ENCODE data around the gene FEM1B.

FEM1B gene

GRCh38 chr15:68275165-68275746, 2.3 kb upstream of the FEM1B start:
- Histone ChIP-seq H3K36me3 (ENCODE audit: insufficient read depth, low read length) (no peaks in the 10 kb centered on the region), H3K79me2 (ENCODE audit: control insufficient read depth, insufficient read depth, low read length, unreplicated experiment) (peaks cover 29% of the 10 kb centered on the region), H3K27ac (ENCODE audit: low read depth, low read length) (no peak overlapping the region), H3K27me3 (ENCODE audit: insufficient read depth, low read length) (no peaks in the 10 kb centered on the region), H2AFZ (ENCODE audit: low read length, unreplicated experiment) (no peak overlapping the region), H3K4me1 (ENCODE audit: control insufficient read depth, insufficient read depth, low read length, unreplicated experiment) (peaks cover 49% of the 10 kb centered on the region), H3K4me3 (ENCODE audit: low read depth, low read length) (no peak overlapping the region)

- Histone ChIP-seq H3K27ac (ENCODE audit: low read depth, low read length) (peak overlapping the region; percentile 96), H3K4me1 (ENCODE audit: control insufficient read depth, insufficient read depth, low read length, unreplicated experiment) (peaks cover 52% of the 10 kb centered on the region), H3K79me2 (ENCODE audit: control insufficient read depth, insufficient read depth, low read length, unreplicated experiment) (peaks cover 43% of the 10 kb centered on the region), H3K36me3 (ENCODE audit: insufficient read depth, low read length) (no peaks in the 10 kb centered on the region), H3K27me3 (ENCODE audit: insufficient read depth, low read length) (no peaks in the 10 kb centered on the region), H2AFZ (ENCODE audit: low read length, unreplicated experiment) (peak overlapping the region; percentile 83), H3K4me3 (ENCODE audit: low read depth, low read length) (peak overlapping the region; percentile 98)
Observed at GRCh38 chr15:68276668-68277067, 877 bp upstream of the FEM1B start.

- Histone ChIP-seq H3K27ac (ENCODE audit: low read depth, low read length) (peak overlapping the region; percentile 96), H2AFZ (ENCODE audit: low read length, unreplicated experiment) (peak overlapping the region; percentile 83), H3K27me3 (ENCODE audit: insufficient read depth, low read length) (no peaks in the 10 kb centered on the region), H3K79me2 (ENCODE audit: control insufficient read depth, insufficient read depth, low read length, unreplicated experiment) (peaks cover 48% of the 10 kb centered on the region), H3K36me3 (ENCODE audit: insufficient read depth, low read length) (no peaks in the 10 kb centered on the region), H3K4me1 (ENCODE audit: control insufficient read depth, insufficient read depth, low read length, unreplicated experiment) (peaks cover 52% of the 10 kb centered on the region), H3K4me3 (ENCODE audit: low read depth, low read length) (peak overlapping the region; percentile 98)
Observed at GRCh38 chr15:68277131-68277602, 378 bp upstream of the FEM1B start.

GRCh38 chr15:68278345-68278594, 725 bp downstream of the FEM1B start:
- Histone ChIP-seq H3K4me3 (ENCODE audit: low read depth, low read length) (peak overlapping the region; percentile 98), H3K4me1 (ENCODE audit: control insufficient read depth, insufficient read depth, low read length, unreplicated experiment) (peaks cover 43% of the 10 kb centered on the region), H2AFZ (ENCODE audit: low read length, unreplicated experiment) (peak overlapping the region; percentile 67), H3K27ac (ENCODE audit: low read depth, low read length) (peak overlapping the region; percentile 96), H3K27me3 (ENCODE audit: insufficient read depth, low read length) (no peaks in the 10 kb centered on the region), H3K79me2 (ENCODE audit: control insufficient read depth, insufficient read depth, low read length, unreplicated experiment) (peaks cover 59% of the 10 kb centered on the region), H3K36me3 (ENCODE audit: insufficient read depth, low read length) (no peaks in the 10 kb centered on the region)

GRCh38 chr15:68278595-68279405, 1.3 kb downstream of the FEM1B start:
- peak overlapping the region; percentile 3 for H2AFZ ChIP-seq (ENCODE audit: low read length, unreplicated experiment)
- no peaks in the 10 kb centered on the region for H3K27me3 ChIP-seq (ENCODE audit: insufficient read depth, low read length)
- no peaks in the 10 kb centered on the region for H3K36me3 ChIP-seq (ENCODE audit: insufficient read depth, low read length)
- peaks cover 64% of the 10 kb centered on the region for H3K79me2 ChIP-seq (ENCODE audit: control insufficient read depth, insufficient read depth, low read length, unreplicated experiment)
- H3K27ac ChIP-seq (ENCODE audit: low read depth, low read length), result peak overlapping the region; percentile 96
- H3K4me1 ChIP-seq (ENCODE audit: control insufficient read depth, insufficient read depth, low read length, unreplicated experiment), result peaks cover 38% of the 10 kb centered on the region
- peak overlapping the region; percentile 98 for H3K4me3 ChIP-seq (ENCODE audit: low read depth, low read length)

- peak overlapping the region; percentile 98 for H3K4me3 ChIP-seq (ENCODE audit: low read depth, low read length)
- H3K79me2 ChIP-seq (ENCODE audit: control insufficient read depth, insufficient read depth, low read length, unreplicated experiment), result peaks cover 76% of the 10 kb centered on the region
- H2AFZ ChIP-seq (ENCODE audit: low read length, unreplicated experiment), result no peak overlapping the region
- peak overlapping the region; percentile 96 for H3K27ac ChIP-seq (ENCODE audit: low read depth, low read length)
- peaks cover 10% of the 10 kb centered on the region for H3K36me3 ChIP-seq (ENCODE audit: insufficient read depth, low read length)
- no peaks in the 10 kb centered on the region for H3K27me3 ChIP-seq (ENCODE audit: insufficient read depth, low read length)
- peaks cover 37% of the 10 kb centered on the region for H3K4me1 ChIP-seq (ENCODE audit: control insufficient read depth, insufficient read depth, low read length, unreplicated experiment)
Observed at GRCh38 chr15:68279779-68280753, 2.5 kb downstream of the FEM1B start.

- peaks cover 42% of the 10 kb centered on the region for H3K4me1 ChIP-seq (ENCODE audit: control insufficient read depth, insufficient read depth, low read length, unreplicated experiment)
- peaks cover 83% of the 10 kb centered on the region for H3K79me2 ChIP-seq (ENCODE audit: control insufficient read depth, insufficient read depth, low read length, unreplicated experiment)
- peaks cover 19% of the 10 kb centered on the region for H3K36me3 ChIP-seq (ENCODE audit: insufficient read depth, low read length)
- H2AFZ ChIP-seq (ENCODE audit: low read length, unreplicated experiment), result no peak overlapping the region
- H3K27me3 ChIP-seq (ENCODE audit: insufficient read depth, low read length), result no peaks in the 10 kb centered on the region
- no peak overlapping the region; the same call in 1 of the 2 replicates for H3K27ac ChIP-seq (ENCODE audit: low read depth, low read length)
- peak overlapping the region; percentile 98 for H3K4me3 ChIP-seq (ENCODE audit: low read depth, low read length)
Observed at GRCh38 chr15:68281008-68281407, 3.5 kb downstream of the FEM1B start.

GRCh38 chr15:68283401-68283800, 5.9 kb downstream of the FEM1B start:
- H3K4me1 ChIP-seq (ENCODE audit: control insufficient read depth, insufficient read depth, low read length, unreplicated experiment), result peaks cover 35% of the 10 kb centered on the region
- peaks cover 98% of the 10 kb centered on the region for H3K79me2 ChIP-seq (ENCODE audit: control insufficient read depth, insufficient read depth, low read length, unreplicated experiment)
- H3K27ac ChIP-seq (ENCODE audit: low read depth, low read length), result no peak overlapping the region
- peaks cover 29% of the 10 kb centered on the region for H3K36me3 ChIP-seq (ENCODE audit: insufficient read depth, low read length)
- no peak overlapping the region for H3K4me3 ChIP-seq (ENCODE audit: low read depth, low read length)
- no peak overlapping the region for H2AFZ ChIP-seq (ENCODE audit: low read length, unreplicated experiment)
- H3K27me3 ChIP-seq (ENCODE audit: insufficient read depth, low read length), result no peaks in the 10 kb centered on the region

- Histone ChIP-seq H3K79me2 (ENCODE audit: control insufficient read depth, insufficient read depth, low read length, unreplicated experiment) (peaks cover 98% of the 10 kb centered on the region), H2AFZ (ENCODE audit: low read length, unreplicated experiment) (no peak overlapping the region), H3K27me3 (ENCODE audit: insufficient read depth, low read length) (no peaks in the 10 kb centered on the region), H3K4me3 (ENCODE audit: low read depth, low read length) (no peak overlapping the region), H3K4me1 (ENCODE audit: control insufficient read depth, insufficient read depth, low read length, unreplicated experiment) (peaks cover 35% of the 10 kb centered on the region), H3K36me3 (ENCODE audit: insufficient read depth, low read length) (peaks cover 35% of the 10 kb centered on the region), H3K27ac (ENCODE audit: low read depth, low read length) (no peak overlapping the region)
Observed at GRCh38 chr15:68284616-68285258, 7.2 kb downstream of the FEM1B start.
